GM19397 (cell line): ENCODE results near the gene HOXA9.

Source experiments
- ATAC-seq: cut with Tn5 transposase; IDR thresholded peaks from one replicate; pipeline ENCODE4 v1.9.1; 2021; ENCODE audit warnings: mild to moderate bottlenecking, moderate library complexity; ENCODE audit not compliant: unreplicated experiment

The HOXA9 gene

DNA sequence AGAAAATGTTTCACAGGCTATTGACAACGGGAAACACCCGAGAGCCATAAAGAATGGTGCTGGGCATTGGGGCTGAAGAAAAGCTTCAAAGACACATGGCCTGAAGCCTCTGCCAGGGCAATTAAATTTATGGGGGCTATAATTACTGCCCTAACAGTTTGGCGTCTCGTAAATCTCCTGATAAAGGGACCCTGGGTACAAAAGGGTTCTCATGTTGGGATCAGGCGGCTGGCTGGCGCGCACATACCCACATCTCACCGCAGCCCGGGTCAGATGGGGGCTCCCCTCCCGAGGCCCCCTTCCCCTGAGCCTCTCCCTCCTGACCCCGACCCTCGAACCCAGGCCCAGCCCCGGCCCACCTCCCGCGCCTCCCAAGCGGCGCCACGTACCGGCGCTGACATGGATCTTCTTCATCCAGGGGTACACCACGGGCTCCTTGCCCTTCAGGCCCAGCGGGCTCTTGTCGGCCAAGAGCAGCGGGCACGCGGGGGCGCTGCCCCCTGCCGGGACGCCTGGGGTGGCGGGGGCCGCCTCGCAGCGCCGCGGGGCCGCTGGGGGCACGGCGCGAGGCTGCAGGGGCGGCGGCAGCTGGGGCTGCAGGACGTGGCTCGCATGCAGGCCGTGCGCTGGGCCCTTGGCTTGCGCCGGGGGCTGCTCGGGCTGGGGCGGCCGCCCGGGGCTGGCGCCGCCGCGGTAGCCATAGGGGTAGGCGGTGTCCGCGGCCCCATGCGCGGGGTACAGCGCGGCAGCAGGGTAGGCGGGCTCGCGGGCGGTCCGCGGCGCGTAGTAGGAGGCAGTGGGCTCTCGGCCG is 35.4 kb downstream of the HOXA9 start:
- ATAC-seq, result no peak

DNA sequence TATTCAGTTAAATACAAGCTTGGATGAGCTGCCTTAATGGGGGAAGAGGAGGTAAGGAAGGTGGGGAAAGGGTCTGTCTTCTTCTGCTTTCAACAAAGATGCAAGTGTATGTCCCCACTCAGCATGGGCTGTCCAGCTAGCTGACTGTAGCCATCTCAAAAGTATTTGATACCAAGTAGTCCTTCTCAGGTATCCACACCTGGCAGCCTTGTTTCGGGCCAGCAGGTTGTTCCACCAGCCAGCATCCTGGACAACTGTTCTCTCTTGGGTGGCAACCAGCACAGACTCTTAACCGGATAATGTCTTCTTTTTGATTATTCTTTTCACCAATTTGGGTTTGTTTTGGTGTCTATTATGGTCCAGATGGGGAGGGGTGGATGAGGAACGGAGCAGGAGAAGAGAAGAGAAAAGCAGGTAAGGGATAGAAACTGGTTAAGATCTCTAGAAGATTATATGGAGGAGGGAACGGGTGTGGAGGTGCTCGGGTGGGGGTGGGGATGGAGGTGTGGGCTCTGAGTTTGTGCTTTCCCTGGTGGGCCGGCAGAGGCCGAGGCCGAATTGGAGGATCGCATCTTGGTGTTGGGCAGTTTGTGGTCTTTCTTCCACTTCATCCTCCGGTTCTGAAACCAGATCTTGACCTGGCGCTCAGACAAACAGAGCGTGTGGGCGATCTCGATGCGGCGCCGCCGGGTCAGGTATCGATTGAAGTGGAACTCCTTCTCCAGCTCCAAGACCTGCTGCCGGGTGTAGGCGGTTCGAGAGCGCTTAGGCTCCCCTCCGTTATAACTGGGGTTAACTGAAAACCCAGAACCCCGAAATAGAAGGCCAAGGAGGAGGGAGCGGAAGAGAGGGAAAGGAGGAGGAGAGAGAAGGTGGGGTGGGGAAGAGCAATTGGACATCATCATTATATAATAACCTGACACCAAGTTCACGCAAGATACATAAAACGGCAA is 36.3 kb downstream of the HOXA9 start:
- ATAC-seq, result no peak

- ATAC-seq, result no peak
These were observed 37.3 kb downstream of the HOXA9 start for GRCh38 chr7:27128034-27128433.

- no peak for ATAC-seq
These were observed 38.6 kb downstream of the HOXA9 start for GRCh38 chr7:27126596-27127327.

DNA sequence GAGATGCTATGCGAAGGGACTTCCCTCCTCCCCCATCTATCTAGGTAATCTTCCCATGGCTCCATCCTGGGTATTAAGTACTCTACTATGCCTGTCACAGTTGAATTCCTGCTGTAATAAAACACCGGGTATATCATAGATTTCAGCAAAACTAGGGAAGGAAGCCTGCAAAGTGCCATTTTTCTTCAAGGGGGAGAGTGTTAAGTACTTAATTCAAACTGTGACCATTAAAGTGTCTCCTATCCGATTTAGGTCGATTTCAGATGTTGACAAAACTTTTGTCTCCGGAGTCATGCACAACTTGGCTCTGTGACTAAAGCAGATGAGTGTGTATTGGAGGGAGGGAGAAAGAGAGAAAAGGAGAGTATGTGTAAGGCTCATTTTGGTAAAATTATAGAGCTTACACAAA is 39.3 kb downstream of the HOXA9 start:
- no peak for ATAC-seq

GRCh38 chr7:27124902-27125689 is 40.2 kb downstream of the HOXA9 start:
- ATAC-seq, result no peak

GRCh38 chr7:27124096-27124901 is 41.0 kb downstream of the HOXA9 start:
- ATAC-seq, result no peak

DNA sequence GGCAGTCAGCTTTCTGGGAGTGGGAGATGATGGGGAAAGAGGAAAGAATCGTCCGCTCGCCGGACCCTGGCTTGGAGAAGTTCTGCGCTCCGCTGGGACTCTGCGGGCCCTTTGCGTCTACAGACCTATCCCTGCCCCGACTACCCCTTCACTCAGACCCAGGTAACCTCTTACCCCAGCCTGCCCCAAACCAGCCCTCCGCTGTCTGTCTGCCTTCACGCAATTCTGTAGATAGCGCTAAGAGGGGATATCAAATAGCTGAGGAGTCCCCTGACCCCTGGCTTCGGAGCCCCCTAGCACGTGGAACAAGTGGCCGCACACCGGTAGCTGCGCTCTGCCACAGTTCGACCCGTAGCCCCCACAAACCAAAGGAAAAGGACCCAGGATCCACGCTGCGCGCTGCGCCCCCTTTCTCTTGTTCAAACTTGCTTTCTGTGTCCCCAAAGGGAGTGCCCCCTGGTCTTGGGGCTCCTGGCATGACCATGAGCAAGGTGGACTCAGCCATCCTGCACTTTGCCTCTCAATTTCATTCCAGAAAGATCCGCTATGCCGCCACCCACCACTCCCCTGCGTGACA is 41.8 kb downstream of the HOXA9 start:
- no peak for ATAC-seq

DNA sequence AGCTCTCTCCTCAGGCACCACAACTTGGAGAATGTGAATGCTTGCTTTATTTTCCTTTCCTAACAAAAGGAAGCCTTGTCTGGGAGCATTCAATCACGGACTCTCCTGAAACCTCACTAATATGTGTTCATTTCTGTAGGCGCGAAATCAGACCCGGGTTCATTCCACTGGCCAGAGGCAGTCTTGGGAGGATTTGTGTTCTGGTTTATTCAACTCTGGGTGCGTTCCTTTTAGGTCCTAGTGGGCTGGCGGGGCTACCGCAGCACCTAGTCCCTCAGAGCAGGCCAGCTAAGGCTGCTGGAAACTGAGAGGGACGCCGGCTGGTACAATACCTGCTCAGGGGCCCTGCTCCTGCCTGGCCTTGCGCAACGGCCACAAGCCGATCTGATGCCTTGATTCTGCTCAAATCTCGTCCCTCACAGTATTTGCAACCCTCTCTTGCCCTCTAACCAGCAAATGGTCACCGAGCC is 42.3 kb downstream of the HOXA9 start:
- no peak for ATAC-seq

GRCh38 chr7:27122077-27122910 is 43.0 kb downstream of the HOXA9 start:
- ATAC-seq, result no peak

DNA sequence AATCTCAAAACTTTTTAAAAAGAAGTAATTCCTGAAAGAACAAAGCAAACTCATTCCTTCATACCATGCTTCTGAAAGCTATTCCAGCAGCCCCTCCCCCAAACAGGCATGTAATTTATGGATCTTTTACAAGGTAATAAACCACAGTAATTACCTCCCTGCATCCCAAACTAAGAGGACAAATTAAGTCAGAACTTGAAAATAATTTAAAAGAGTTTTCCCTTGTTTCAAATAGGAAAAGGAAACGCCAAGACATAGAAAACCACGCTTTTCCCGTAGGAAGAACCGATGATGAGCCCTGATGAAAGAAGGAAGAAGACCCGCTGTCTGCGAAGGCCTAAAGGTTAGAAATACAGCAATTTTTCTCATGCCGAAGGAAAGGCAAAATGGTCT is 43.7 kb downstream of the HOXA9 start:
- ATAC-seq, result no peak

DNA sequence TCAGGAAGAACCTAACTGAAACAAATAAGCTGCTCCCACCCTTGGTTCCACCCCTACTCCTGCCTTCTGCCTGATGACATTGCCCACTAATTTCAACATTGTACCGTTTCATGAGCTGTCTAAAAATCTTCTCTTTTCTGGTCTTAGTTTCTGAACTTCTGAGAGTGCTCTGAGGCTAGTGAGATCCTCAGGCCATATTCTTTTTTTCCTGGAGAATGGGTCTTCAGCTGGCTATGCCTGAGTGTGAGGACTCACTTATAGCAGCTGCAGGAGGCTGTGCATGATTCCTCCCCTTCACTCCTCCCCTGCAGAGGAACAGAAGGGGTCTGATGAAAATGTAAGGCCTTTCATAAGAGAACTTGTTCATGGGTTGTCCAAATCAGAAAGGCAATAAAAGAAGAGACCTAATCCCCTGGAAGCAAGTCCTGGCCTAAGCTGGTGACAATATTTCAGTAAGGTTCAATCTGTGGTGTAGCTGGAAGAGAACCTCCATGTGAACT is 45.9 kb downstream of the HOXA9 start:
- no peak for ATAC-seq

- no peak for ATAC-seq
These were observed 46.8 kb downstream of the HOXA9 start for GRCh38 chr7:27118580-27118979.

- ATAC-seq, result no peak
These were observed 47.3 kb downstream of the HOXA9 start for GRCh38 chr7:27117887-27118491.

DNA sequence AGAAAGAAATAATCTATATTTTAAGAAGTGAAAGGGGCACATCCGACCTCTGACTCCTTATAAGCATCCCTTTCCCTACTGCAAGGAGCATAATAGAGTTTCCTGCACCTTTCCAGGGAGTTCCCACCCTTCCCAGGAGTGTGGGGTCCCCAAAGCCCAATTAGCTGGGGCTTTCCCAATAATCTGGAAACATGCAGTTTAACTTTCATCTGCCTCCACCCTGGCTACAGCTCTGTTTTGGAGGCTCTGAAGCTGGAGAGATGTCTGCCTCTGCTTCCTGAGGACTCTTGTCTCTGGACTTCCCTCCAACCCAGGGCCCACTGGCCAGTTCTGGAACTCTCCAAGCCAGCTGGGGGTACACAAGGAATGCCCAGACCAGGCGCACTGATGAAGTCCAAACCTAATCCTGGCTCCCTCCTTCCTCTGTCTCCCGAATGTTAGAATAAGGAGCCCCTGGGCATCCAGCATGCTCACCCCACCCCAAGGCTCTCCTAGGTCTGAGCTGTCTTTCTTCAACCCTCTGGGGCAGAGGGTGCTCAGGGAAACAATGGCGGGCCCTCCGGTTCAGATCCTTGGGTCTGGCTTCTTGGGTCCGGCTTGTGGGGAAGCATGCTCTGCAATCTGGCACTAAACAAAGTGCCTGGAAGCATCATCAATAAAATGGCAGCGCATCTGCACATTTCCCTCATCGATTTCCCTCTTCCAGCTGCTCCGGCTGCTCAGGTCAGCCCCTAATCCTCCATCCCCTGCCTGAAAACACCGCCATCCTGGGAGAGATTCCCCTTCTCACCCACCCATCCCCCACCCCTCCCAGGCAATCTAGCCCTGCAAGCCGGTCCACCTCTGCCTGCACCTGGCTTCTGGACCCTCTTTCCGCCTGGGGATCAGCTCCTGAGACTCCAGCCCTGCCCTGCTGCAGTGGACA is 48.1 kb downstream of the HOXA9 start:
- ATAC-seq, result no peak
